Transverse colon (tissue), 4 donors: ENCODE measurements around the gene FAM219A.

ENCODE experiments used
- CTCF ChIP-seq, 5 experiments: fragments of 200-600 bp in 3 of 5; fragments of 450-650 bp in 2 of 5; sonication (generic) in 3 of 5; IDR thresholded peaks; 1 replicate in 2 of 5; 2 replicates in 3 of 5; pipeline ENCODE4 v1.5.1; 2016 to 2017; ENCODE audit warnings: antibody characterized with exemption in 5 of 5, inconsistent platforms in 3 of 5, mild to moderate bottlenecking in 2 of 5, moderate library complexity in 1 of 5
- POLR2AphosphoS5 ChIP-seq, 3 donors: sonication (generic); formaldehyde crosslinking; IDR thresholded peaks; one replicate each; pipeline ENCODE4 v1.6.1; 2016; ENCODE audit warnings: antibody characterized with exemption in 3 of 3

- TF ChIP-seq POLR2AphosphoS5 (IDR thresholded peaks at IDR 0.05) (no peak), CTCF (IDR thresholded peaks at IDR 0.05) (no peak)
Measured at GRCh38 chr9:34386656-34387055, 71.7 kb downstream of the FAM219A start.
